ENCODE data around the gene UTP14C. TPM values are rescaled to one million over a fixed set of nuclear protein-coding genes. Genes with fewer than 3 reads are reported as not detected.

Gene UTP14C
- total RNA-seq, 3 donors from 2014 or later (not counting 1 experiment from before 2014, with no cell fraction given): 6.2 to 9.8 (median 7.0) TPM

GRCh38 chr13:51996641-51997040, 27.9 kb upstream of the UTP14C start:
- Histone ChIP-seq H3K4me3 (ENCODE audit: low read length) (no peak overlapping the region), H3K27me3 (ENCODE audit: control insufficient read depth, insufficient read depth, low read length) (no peaks in the 10 kb centered on the region), H3K4me1 (ENCODE audit: control insufficient read depth, insufficient read depth, low read length) (no peaks in the 10 kb centered on the region), H3K36me3 (ENCODE audit: control insufficient read depth, insufficient read depth, low read length) (no peaks in the 10 kb centered on the region), H3K27ac (ENCODE audit: low read length) (no peak overlapping the region), H3K9me3 (ENCODE audit: control insufficient read depth, insufficient read depth, low read length) (no peaks in the 10 kb centered on the region)
- intact Hi-C loops (cut with micrococcal nuclease): no loop called here
- DNase-seq: no peak
- ATAC-seq: no peak
- Mint-ChIP-seq H3K27me3 (ENCODE audit: low read depth in 2 of 2) (peaks cover 15 to 53% of the 10 kb centered on the region in 2 donors), H3K27ac (no peak overlapping the region), H3K36me3 (no peaks in the 10 kb centered on the region), H3K4me1 (no peaks in the 10 kb centered on the region), H3K9me3 (no peaks in the 10 kb centered on the region), H3K4me3 (no peak overlapping the region)
- whole genome bisulfite sequencing (ENCODE audit: insufficient coverage): 83% methylated on average over 4 of the region's 4 CpGs
- TF ChIP-seq, protein P1, sequence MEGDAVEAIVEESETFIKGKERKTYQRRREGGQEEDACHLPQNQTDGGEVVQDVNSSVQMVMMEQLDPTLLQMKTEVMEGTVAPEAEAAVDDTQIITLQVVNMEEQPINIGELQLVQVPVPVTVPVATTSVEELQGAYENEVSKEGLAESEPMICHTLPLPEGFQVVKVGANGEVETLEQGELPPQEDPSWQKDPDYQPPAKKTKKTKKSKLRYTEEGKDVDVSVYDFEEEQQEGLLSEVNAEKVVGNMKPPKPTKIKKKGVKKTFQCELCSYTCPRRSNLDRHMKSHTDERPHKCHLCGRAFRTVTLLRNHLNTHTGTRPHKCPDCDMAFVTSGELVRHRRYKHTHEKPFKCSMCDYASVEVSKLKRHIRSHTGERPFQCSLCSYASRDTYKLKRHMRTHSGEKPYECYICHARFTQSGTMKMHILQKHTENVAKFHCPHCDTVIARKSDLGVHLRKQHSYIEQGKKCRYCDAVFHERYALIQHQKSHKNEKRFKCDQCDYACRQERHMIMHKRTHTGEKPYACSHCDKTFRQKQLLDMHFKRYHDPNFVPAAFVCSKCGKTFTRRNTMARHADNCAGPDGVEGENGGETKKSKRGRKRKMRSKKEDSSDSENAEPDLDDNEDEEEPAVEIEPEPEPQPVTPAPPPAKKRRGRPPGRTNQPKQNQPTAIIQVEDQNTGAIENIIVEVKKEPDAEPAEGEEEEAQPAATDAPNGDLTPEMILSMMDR (IDR thresholded peaks at IDR 0.05): no peak

DNA sequence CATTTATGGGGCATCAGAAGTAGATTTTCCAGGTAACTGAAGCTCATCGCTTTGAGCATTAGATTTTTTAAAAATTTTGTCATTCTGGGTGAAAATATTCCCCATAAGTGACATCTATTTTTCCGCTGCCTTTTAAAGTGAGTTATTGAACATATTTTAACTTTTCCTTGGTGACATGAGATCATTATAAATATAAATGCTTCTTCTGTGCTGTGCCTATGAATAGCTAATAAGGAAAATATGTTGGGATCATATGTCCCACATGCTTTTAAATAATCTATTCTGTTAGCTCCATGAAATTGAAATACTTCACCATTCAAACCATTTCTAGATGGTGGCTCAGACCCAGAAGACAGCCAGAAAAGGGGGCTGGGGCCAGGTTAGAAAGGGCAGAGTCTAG, 27.3 kb upstream of the UTP14C start:
- Histone ChIP-seq H3K4me3 (ENCODE audit: low read length) (no peak overlapping the region), H3K27ac (ENCODE audit: low read length) (no peak overlapping the region), H3K9me3 (ENCODE audit: control insufficient read depth, insufficient read depth, low read length) (no peaks in the 10 kb centered on the region), H3K4me1 (ENCODE audit: control insufficient read depth, insufficient read depth, low read length) (no peaks in the 10 kb centered on the region), H3K36me3 (ENCODE audit: control insufficient read depth, insufficient read depth, low read length) (no peaks in the 10 kb centered on the region), H3K27me3 (ENCODE audit: control insufficient read depth, insufficient read depth, low read length) (no peaks in the 10 kb centered on the region)
- Mint-ChIP-seq H3K9me3 (no peaks in the 10 kb centered on the region), H3K27me3 (ENCODE audit: low read depth in 2 of 2) (peaks cover 15 to 53% of the 10 kb centered on the region in 2 donors), H3K27ac (no peak overlapping the region), H3K4me3 (no peak overlapping the region), H3K36me3 (no peaks in the 10 kb centered on the region), H3K4me1 (no peaks in the 10 kb centered on the region)
- DNase-seq: no peak
- intact Hi-C loops (cut with micrococcal nuclease): no loop called here
- TF ChIP-seq, protein P1 (IDR thresholded peaks at IDR 0.05): no peak
- WGBS (ENCODE audit: insufficient coverage): 100% methylated on average over 1 of the region's 2 CpGs
- no peak for ATAC-seq

GRCh38 chr13:51997641-51998330, 26.7 kb upstream of the UTP14C start:
- H3K27me3 Mint-ChIP-seq (ENCODE audit: low read depth in 2 of 2): peaks cover 15 to 53% of the 10 kb centered on the region in 2 donors
- no peaks in the 10 kb centered on the region for H3K9me3 Mint-ChIP-seq
- DNase-seq (no peak), ATAC-seq (no peak)
- Histone ChIP-seq H3K9me3 (ENCODE audit: control insufficient read depth, insufficient read depth, low read length) (no peaks in the 10 kb centered on the region), H3K36me3 (ENCODE audit: control insufficient read depth, insufficient read depth, low read length) (no peaks in the 10 kb centered on the region), H3K4me3 (ENCODE audit: low read length) (no peak overlapping the region), H3K4me1 (ENCODE audit: control insufficient read depth, insufficient read depth, low read length) (no peaks in the 10 kb centered on the region), H3K27me3 (ENCODE audit: control insufficient read depth, insufficient read depth, low read length) (no peaks in the 10 kb centered on the region), H3K27ac (ENCODE audit: low read length) (no peak overlapping the region)
- no peaks in the 10 kb centered on the region for H3K4me1 Mint-ChIP-seq
- TF ChIP-seq, protein P1 (IDR thresholded peaks at IDR 0.05): no peak
- WGBS (ENCODE audit: insufficient coverage): 79% methylated on average over 8 of the region's 8 CpGs
- H3K36me3 Mint-ChIP-seq: no peaks in the 10 kb centered on the region
- H3K27ac Mint-ChIP-seq: no peak overlapping the region
- no peak overlapping the region for H3K4me3 Mint-ChIP-seq
- intact Hi-C loops (cut with micrococcal nuclease): no loop called here
